ENCODE results near the gene KLK12.

Gene KLK12

GRCh38 chr19:50979758-50980157, 55.0 kb downstream of the KLK12 start:
- no peak for DNase-seq

All from DMS153 (cell line).